Measurements from ENCODE around the gene CNOT2. TPM values are rescaled to one million over a fixed set of nuclear protein-coding genes. Genes with fewer than 3 reads are reported as not detected.
A peak's percentile ranks its signal among the peaks of the same experiment; 100 is the strongest.

Gene CNOT2
- total RNA-seq, 2 donors from 2014 or later: 78.2 to 78.3 TPM

GRCh38 chr12:70248876-70249275 lies 5.6 kb downstream of the CNOT2 start:
- ATAC-seq: no peak

GRCh38 chr12:70249903-70250302 lies 6.7 kb downstream of the CNOT2 start:
- intact Hi-C loops (cut with DNase I, micrococcal nuclease): no loop called here
- DNase-seq (no peak), ATAC-seq (no peak)

More at GRCh38 chr12:70248876-70249275, 5.6 kb downstream of the CNOT2 start:
- intact Hi-C loops (cut with DNase I, micrococcal nuclease): no loop called here
- no peak for DNase-seq

GRCh38 chr12:70251226-70251625 lies 8.0 kb downstream of the CNOT2 start:
- intact Hi-C loops (cut with DNase I, micrococcal nuclease): no loop called here
- DNase-seq (no peak), ATAC-seq (no peak)

GRCh38 chr12:70251661-70252060 lies 8.4 kb downstream of the CNOT2 start:
- no peak for DNase-seq

GRCh38 chr12:70252832-70253231 lies 9.6 kb downstream of the CNOT2 start:
- intact Hi-C loops (cut with DNase I, micrococcal nuclease): no loop called here

More at GRCh38 chr12:70251661-70252060, 8.4 kb downstream of the CNOT2 start:
- intact Hi-C loops (cut with DNase I, micrococcal nuclease): no loop called here
- ATAC-seq: no peak

GRCh38 chr12:70254225-70254624 lies 11.0 kb downstream of the CNOT2 start:
- intact Hi-C loops (cut with DNase I, micrococcal nuclease): no loop called here
- ATAC-seq: no peak
- no peak for DNase-seq

More at GRCh38 chr12:70252832-70253231, 9.6 kb downstream of the CNOT2 start:
- DNase-seq (no peak), ATAC-seq (no peak)

GRCh38 chr12:70254846-70255245 lies 11.6 kb downstream of the CNOT2 start:
- DNase-seq (no peak), ATAC-seq (no peak)
- intact Hi-C loops (cut with DNase I, micrococcal nuclease): no loop called here

GRCh38 chr12:70255311-70255710 lies 12.1 kb downstream of the CNOT2 start:
- intact Hi-C loops (cut with DNase I, micrococcal nuclease): no loop called here
- ATAC-seq (no peak), DNase-seq (no peak)

GRCh38 chr12:70258605-70259403 lies 15.6 kb downstream of the CNOT2 start:
- intact Hi-C loops (cut with DNase I, micrococcal nuclease): no loop called here
- ATAC-seq: no peak
- DNase-seq: no peak

- DNase-seq (no peak), ATAC-seq (no peak)
- intact Hi-C loops (cut with DNase I, micrococcal nuclease): no loop called here
These were observed 17.4 kb downstream of the CNOT2 start for GRCh38 chr12:70260646-70261045.

- intact Hi-C loops (cut with DNase I, micrococcal nuclease): no loop called here
- DNase-seq (no peak), ATAC-seq (no peak)
These were observed 21.0 kb downstream of the CNOT2 start for GRCh38 chr12:70264067-70264867.

GRCh38 chr12:70265132-70265531 lies 21.9 kb downstream of the CNOT2 start:
- intact Hi-C loops (cut with DNase I, micrococcal nuclease): no loop called here
- DNase-seq (no peak), ATAC-seq (no peak)

GRCh38 chr12:70267550-70267949 lies 24.3 kb downstream of the CNOT2 start:
- ATAC-seq: peak; percentile 39
- intact Hi-C loops (cut with DNase I, micrococcal nuclease): no loop called here
- DNase-seq: peak in 1 of 2 donors; percentile 19

GRCh38 chr12:70268972-70269371 lies 25.7 kb downstream of the CNOT2 start:
- intact Hi-C loops (cut with DNase I, micrococcal nuclease): no loop called here

GRCh38 chr12:70270108-70270507 lies 26.9 kb downstream of the CNOT2 start:
- ATAC-seq (no peak), DNase-seq (no peak)
- intact Hi-C loops (cut with DNase I, micrococcal nuclease): no loop called here

More at GRCh38 chr12:70268972-70269371, 25.7 kb downstream of the CNOT2 start:
- no peak for DNase-seq
- no peak for ATAC-seq

- intact Hi-C loops (cut with DNase I, micrococcal nuclease): no loop called here
- ATAC-seq: peak; percentile 23
- no peak for DNase-seq
These were observed 27.8 kb downstream of the CNOT2 start for GRCh38 chr12:70271025-70271424.

GRCh38 chr12:70272510-70272909 lies 29.3 kb downstream of the CNOT2 start:
- no peak for DNase-seq
- no peak for ATAC-seq
- intact Hi-C loops (cut with DNase I, micrococcal nuclease): no loop called here

GRCh38 chr12:70275045-70275444 lies 31.8 kb downstream of the CNOT2 start:
- DNase-seq (no peak), ATAC-seq (no peak)
- intact Hi-C loops (cut with DNase I, micrococcal nuclease): no loop called here

GRCh38 chr12:70277973-70278372 lies 34.7 kb downstream of the CNOT2 start:
- ATAC-seq: no peak
- intact Hi-C loops (cut with DNase I, micrococcal nuclease): no loop called here
- DNase-seq: no peak

GRCh38 chr12:70278945-70279344 lies 35.7 kb downstream of the CNOT2 start:
- intact Hi-C loops (cut with DNase I, micrococcal nuclease): no loop called here
- DNase-seq (no peak), ATAC-seq (no peak)
